Hematopoietic multipotent progenitor cell (in vitro differentiated cells): Measurements from ENCODE around the gene EYA2. TPM values are rescaled to one million over a fixed set of nuclear protein-coding genes. Genes with fewer than 3 reads are reported as not detected.

ENCODE experiments used
- DNase-seq, 3 donors: peaks; one replicate each; pipeline ENCODE4 v3.0.0-alpha.2; 2011 to 2015; ENCODE audit warnings: low read depth in 2 of 3, low spot score in 2 of 3
- total RNA-seq: library from RNA; depleted of rRNA; stranded (reverse); fragments of >200 nt; gene quantifications from one replicate; pipeline ENCODE4 v1.2.3, GENCODE V29; 2012

EYA2 gene
- total RNA-seq, 1 donor: not detected

- DNase-seq: no peak
These were observed 104.0 kb downstream of the EYA2 start for GRCh38 chr20:46998477-46999240.

- DNase-seq: no peak
These were observed 105.3 kb downstream of the EYA2 start for GRCh38 chr20:46999801-47000465.

- no peak for DNase-seq
These were observed 108.6 kb downstream of the EYA2 start for GRCh38 chr20:47003223-47003622.

GRCh38 chr20:47004179-47004578 lies 109.5 kb downstream of the EYA2 start:
- no peak for DNase-seq

GRCh38 chr20:47007826-47008655 lies 113.4 kb downstream of the EYA2 start:
- DNase-seq: no peak

GRCh38 chr20:47008842-47009518 lies 114.3 kb downstream of the EYA2 start:
- no peak for DNase-seq

- no peak for DNase-seq
These were observed 115.1 kb downstream of the EYA2 start for GRCh38 chr20:47009784-47010183.

GRCh38 chr20:47011984-47012383 lies 117.3 kb downstream of the EYA2 start:
- no peak for DNase-seq

- no peak for DNase-seq
These were observed 119.0 kb downstream of the EYA2 start for GRCh38 chr20:47013606-47014005.

GRCh38 chr20:47016068-47016664 lies 121.5 kb downstream of the EYA2 start:
- no peak for DNase-seq

GRCh38 chr20:47018381-47018780 lies 123.7 kb downstream of the EYA2 start:
- DNase-seq: no peak

GRCh38 chr20:47019121-47019824 lies 124.6 kb downstream of the EYA2 start:
- no peak for DNase-seq

- no peak for DNase-seq
These were observed 125.6 kb downstream of the EYA2 start for GRCh38 chr20:47020231-47020630.

GRCh38 chr20:47021850-47022249 lies 127.2 kb downstream of the EYA2 start:
- DNase-seq: no peak

GRCh38 chr20:47024461-47024937 lies 129.9 kb downstream of the EYA2 start:
- DNase-seq: no peak

- no peak for DNase-seq
These were observed 132.4 kb downstream of the EYA2 start for GRCh38 chr20:47027042-47027441.

- no peak for DNase-seq
These were observed 132.8 kb downstream of the EYA2 start for GRCh38 chr20:47027456-47027855.

- no peak for DNase-seq
These were observed 133.8 kb downstream of the EYA2 start for GRCh38 chr20:47028487-47028886.

GRCh38 chr20:47029845-47030244 lies 135.2 kb downstream of the EYA2 start:
- no peak for DNase-seq
